Measurements from ENCODE around the gene TRABD2B.

Gene TRABD2B

DNA sequence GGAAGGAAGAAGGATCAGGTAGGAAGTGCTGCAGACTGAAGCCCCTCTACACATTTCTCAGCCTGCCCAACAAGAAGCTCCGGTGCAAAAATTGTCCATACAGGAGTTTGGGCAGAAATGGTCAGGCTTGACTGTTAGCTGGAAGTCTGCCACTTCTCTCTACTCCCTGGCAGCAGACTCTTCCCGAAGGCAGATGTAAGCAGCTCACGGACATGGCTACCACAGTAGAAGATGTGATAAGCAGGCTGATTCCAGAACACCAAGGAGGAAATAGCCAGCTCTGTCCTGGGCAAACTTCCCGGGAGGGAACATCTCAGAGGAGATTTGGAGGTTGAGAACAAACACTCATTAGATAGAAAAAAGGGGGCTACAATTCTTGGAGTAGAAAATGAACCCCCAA lies 52.6 kb downstream of the TRABD2B start:
- DNase-seq (ENCODE audit: low spot score) = no peak
- in situ Hi-C loops (cut with MboI; ENCODE audit: low pct_unique_long_range_greater_than_20kb, low sequenced_read_pairs, unreplicated experiment) = no loop called here
- no peak for TF ChIP-seq CTCF (IDR thresholded peaks at IDR 0.05; ENCODE audit: extremely low read depth, insufficient read depth, missing control alignments)

DNA sequence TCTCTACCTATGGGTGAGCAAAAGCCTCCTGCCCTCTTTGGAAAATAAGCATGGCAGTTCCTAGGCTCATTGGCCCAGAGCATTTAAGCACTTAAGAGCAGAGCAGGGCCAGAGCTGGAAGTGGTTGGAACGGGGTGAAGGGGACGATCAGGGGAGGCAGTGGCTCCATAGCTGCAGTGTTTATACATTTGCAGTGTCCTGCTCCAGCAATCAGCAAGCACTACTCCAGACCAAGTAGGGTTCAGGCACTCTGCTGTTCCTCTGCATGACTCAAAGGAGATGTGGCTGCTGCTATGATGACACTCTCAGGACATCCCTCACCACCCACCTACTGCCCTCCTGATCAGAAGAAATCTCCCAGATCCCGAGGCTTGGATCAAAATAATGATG lies 55.0 kb downstream of the TRABD2B start:
- DNase-seq (ENCODE audit: low spot score) = no peak
- no peak for TF ChIP-seq CTCF (IDR thresholded peaks at IDR 0.05; ENCODE audit: extremely low read depth, insufficient read depth, missing control alignments)
- in situ Hi-C loops (cut with MboI; ENCODE audit: low pct_unique_long_range_greater_than_20kb, low sequenced_read_pairs, unreplicated experiment) = no loop called here

GRCh38 chr1:47941609-47942239 lies 55.5 kb downstream of the TRABD2B start:
- in situ Hi-C loops (cut with MboI; ENCODE audit: low pct_unique_long_range_greater_than_20kb, low sequenced_read_pairs, unreplicated experiment) = no loop called here
- DNase-seq (ENCODE audit: low spot score) = no peak
- TF ChIP-seq CTCF (IDR thresholded peaks at IDR 0.05; ENCODE audit: extremely low read depth, insufficient read depth, missing control alignments) = no peak

GRCh38 chr1:47940779-47941178 lies 56.4 kb downstream of the TRABD2B start:
- no peak for TF ChIP-seq CTCF (IDR thresholded peaks at IDR 0.05; ENCODE audit: extremely low read depth, insufficient read depth, missing control alignments)
- in situ Hi-C loops (cut with MboI; ENCODE audit: low pct_unique_long_range_greater_than_20kb, low sequenced_read_pairs, unreplicated experiment) = no loop called here

GRCh38 chr1:47940326-47940725 lies 56.9 kb downstream of the TRABD2B start:
- in situ Hi-C loops (cut with MboI; ENCODE audit: low pct_unique_long_range_greater_than_20kb, low sequenced_read_pairs, unreplicated experiment) = no loop called here
- no peak for DNase-seq (ENCODE audit: low spot score)
- no peak for TF ChIP-seq CTCF (IDR thresholded peaks at IDR 0.05; ENCODE audit: extremely low read depth, insufficient read depth, missing control alignments)

More at GRCh38 chr1:47940779-47941178, 56.4 kb downstream of the TRABD2B start:
- no peak for DNase-seq (ENCODE audit: low spot score)

- TF ChIP-seq CTCF (IDR thresholded peaks at IDR 0.05; ENCODE audit: extremely low read depth, insufficient read depth, missing control alignments) = no peak
- DNase-seq (ENCODE audit: low spot score) = no peak
- in situ Hi-C loops (cut with MboI; ENCODE audit: low pct_unique_long_range_greater_than_20kb, low sequenced_read_pairs, unreplicated experiment) = no loop called here
These were observed 58.7 kb downstream of the TRABD2B start for GRCh38 chr1:47938520-47938919.
